T-helper 22 cell (primary cell): ENCODE results near the gene TXNDC11.

Experiments used
- DNase-seq: peaks from one replicate; pipeline ENCODE4 v3.0.0-alpha.2; 2020; ENCODE audit warnings: low read depth

The TXNDC11 gene

DNA sequence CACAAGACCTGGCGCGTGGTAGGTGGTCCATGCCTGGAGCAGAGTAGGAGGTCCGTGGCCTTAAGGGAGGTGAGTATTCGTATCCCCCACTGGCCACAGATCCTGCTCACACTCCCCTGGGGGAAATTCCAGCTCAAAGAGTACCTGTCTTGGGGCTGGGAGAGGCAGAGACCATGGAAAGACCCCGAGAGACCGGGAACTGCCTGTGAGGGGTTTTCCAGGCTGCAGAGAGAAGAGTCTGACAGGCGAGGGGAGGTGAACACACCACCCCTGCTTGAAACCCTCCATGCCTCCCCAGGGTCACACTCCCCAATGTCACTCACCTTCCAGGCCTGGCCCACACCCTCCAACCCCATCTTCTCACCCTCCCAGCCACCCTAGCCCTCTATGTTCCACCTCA, 87.0 kb downstream of the TXNDC11 start:
- no peak for DNase-seq

DNA sequence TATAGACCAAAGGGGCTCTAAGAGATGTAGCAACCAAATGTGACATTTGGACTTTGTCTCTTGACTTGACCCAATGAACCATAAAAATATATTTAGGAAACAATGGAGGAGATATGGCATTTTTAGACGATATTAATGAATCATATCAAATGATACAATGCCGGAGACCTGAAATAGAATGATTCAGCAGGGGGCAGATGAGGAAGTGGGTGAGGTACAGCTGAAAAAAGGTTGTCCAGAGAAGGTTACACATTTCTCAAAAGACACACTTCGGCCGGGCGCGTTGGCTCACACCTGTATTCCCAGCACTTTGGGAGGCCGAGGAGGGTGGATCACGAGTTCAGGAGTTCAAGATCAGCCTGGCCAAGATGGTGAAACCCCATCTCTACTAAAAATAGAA, 90.9 kb downstream of the TXNDC11 start:
- no peak for DNase-seq

DNA sequence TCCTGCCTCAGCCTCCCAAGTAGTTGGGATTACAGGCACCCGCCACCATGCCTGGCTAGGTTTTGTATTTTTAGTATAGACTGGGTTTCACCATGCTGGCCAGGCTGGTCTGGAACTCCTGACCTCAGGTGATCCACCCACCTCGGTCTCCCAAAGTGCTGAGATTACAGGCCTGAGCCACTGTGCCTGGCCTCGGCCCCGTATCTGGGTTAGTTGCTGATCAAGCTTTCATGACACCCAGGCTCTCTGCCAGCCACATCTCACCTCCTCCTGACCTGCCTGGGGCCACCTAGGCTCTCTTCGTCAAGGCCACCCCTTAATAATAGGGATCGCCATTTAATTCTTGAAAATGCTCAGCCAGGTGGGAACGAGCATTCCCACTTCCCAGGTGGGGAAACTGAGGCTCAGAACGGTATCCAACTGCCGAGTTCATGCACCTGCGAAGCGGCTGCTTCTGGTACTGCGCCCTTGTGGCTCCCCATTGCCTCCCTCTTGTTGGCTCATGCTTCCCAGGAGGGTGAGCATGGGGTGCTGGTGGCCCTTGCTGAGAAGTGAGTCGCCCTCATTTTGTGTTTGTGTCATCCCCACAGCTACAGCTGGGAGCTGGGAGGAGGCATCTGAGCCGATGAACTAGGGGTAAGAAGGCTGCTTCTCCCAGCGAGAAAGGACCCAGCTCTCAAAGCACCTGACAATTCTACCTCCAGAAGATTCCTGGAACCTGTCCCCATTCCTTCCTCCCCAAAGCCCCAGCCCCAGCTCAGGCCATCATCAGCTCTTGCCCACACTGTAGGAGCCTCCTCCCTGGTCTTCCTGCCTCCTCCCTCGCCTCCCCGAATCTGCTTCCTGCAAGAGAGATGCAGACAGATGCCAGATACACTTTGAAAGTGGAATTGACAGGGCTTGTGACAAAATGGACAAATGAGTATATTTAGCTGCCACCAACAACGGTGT, 91.7 kb downstream of the TXNDC11 start:
- DNase-seq: no peak

DNA sequence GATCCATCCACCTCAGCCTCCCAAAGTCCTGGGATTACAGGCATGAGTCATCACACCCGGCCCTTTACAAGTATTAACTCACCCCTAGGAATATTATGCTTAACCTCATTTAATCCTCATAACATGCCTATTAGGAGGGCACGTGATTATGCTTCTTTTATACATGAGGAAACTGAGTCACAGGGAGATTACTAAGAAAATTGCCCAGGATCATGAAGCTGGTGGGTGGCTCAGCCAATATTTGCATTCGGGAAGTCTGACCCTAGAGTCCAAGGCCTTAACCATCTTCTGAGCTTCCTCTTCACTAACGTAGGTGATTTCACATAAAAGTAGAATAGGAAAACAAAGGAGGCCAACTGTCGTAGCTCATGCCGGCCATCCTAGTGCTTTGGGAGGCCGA, 93.4 kb downstream of the TXNDC11 start:
- DNase-seq: no peak

DNA sequence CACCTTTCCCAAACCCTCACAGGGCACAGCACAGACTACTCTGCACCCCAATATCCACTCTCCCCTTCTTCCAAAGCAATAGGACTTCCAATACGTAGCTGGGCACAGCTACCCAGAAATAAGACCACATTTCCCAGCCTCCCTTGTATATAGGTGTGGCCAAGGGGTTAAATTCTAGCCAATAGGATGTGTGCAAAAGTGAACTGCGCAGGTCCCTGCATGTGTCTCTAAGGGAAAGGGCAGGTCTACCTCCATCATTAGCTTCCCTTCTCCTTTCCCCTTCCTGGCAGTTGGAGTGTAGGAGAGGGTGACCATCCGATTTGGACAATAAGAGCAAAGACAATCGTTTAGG, 99.9 kb downstream of the TXNDC11 start:
- DNase-seq: no peak

DNA sequence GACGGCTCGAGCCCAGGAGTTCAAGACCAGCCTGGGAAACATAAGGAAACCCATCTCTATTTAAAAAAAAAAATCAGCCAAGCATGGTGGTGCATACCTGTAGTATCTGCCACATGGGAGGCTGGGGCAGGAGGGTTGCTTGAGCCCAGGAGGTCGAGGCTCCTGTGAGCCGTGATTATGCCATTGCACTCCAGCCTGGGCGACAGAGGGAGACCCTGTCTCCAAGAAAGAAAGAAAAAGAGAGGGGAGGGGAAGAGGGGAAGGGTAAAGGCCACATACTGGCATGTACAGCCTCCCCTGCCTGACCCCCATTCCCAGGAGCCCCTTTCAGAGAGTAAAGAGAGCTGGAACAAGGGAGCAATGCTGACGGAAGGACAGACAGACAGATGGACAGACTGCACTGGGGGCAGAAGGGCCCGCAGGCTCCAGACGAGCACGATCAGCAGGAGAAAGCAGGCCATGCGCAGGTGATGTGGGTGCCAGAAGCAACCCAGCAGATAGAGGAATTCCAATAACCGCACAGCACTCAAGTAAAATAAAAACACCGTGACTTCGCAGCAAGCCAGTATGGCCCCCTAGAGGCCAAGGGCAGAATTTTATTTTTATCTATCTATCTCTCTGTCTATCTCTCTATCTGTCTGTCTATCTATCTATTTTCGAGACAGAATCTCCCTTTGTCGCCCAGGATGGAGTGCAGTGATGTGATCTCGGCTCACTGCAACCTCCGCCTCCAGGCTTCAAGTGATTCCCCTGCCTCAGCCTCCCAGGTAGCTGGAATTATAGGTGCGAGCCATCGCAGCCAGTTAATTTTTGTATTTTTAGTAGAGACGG, 101.5 kb downstream of the TXNDC11 start:
- no peak for DNase-seq

DNA sequence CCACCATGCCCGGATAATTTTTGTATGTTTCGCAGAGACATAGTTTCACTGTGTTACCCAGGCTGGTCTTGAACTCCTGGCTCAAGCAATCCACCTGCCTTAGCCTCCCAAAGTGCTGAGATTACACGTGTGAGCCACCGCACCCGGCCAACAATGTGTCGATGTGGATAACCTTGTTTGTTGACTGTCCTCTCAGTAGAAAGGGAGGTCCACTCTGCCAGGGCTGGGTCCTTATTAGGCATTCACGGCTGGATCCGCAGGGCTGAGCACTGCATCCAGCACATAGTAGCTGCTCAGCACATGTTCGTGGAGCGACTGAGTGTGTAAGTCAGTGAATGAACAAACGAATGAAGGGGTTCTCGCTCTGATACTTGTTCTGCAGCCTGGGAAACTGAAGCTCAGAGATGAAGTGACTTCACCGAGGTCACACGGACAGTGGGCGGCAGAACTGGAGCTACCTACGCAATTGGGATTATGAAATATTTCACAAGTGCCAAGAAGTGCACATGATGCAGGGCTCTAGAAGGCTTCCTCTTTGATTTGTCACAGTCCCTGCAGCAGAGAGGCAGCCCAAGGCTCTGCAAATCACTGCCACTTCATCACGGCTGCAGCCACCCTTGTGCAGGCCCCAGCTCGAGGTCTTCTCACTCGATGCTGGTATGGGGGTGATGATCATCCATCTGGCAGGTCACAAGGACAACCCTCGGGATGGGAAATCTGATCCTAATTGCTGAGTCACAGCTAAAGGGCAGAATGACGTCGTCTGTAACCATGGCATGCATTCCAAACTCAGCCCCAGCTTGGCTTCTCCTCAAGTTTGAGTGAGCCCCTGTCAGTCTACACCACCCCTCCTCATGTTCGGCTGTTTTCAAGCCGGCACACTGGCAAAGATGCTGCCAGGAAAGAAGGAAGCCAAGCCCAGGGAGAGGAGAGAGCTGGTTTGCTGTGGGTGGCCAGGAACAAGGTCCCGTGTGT, 102.4 kb downstream of the TXNDC11 start:
- no peak for DNase-seq

DNA sequence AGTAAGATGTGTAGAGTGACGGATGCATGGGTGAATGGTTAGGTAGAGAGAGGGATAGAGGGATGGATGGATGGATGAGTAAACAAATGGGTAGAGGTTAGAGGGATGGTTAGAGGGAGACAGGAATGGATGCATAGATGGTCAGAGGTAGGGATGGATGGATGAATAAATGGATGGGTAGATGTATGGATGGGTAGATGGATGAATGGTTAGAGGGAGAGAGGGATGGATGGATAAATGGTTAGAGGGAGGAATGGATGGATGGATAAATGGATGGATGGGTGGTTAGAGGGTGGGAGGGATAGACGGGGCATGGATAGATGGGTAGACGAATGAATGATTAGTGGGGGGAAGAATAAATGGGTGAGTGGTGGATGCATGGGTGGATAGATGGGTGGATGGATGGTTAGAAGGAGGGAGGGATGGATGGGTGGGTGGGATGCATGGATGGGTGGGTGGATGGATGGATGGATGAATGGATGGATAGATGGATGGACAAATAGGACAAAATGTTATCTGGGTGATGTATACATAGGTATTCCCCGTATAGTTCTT, 103.6 kb downstream of the TXNDC11 start:
- no peak for DNase-seq

DNA sequence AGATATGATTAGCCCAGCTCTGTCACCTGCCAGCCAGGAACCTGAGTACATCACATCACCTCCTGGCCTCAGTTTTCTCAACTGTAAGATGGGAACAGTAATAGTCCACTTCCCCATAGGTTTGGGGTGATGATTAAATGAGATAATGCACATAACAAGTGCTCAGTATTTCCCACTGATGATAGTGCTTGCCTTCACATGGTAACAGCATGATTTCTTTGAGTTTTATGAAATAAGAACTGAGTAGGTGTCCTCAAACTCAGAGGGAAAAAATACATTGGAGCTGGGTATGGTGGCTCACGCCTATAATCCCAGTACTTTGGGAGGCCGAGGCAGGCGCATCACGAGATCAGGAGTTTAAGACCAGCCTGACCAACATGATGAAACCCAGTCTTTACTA, 104.5 kb downstream of the TXNDC11 start:
- DNase-seq: no peak

DNA sequence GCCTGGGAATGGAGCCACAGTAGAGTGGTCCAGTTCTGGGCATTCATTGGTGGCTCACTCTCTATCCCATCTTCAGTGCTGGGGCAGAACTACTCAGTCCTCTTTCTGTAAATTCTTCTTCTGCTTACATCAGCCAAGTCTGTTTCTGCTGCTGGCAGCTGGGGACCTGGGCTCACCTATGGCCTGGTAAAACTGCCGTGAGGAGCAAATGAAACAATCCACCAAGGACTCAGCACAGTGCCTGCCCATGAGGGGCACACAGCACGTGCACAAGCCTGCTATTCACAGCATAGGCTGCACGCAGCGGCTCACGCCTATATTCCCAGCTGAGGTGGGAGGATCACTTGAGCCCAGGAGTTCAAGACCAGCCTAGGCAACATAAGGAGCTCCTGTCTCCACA, 105.3 kb downstream of the TXNDC11 start:
- no peak for DNase-seq

DNA sequence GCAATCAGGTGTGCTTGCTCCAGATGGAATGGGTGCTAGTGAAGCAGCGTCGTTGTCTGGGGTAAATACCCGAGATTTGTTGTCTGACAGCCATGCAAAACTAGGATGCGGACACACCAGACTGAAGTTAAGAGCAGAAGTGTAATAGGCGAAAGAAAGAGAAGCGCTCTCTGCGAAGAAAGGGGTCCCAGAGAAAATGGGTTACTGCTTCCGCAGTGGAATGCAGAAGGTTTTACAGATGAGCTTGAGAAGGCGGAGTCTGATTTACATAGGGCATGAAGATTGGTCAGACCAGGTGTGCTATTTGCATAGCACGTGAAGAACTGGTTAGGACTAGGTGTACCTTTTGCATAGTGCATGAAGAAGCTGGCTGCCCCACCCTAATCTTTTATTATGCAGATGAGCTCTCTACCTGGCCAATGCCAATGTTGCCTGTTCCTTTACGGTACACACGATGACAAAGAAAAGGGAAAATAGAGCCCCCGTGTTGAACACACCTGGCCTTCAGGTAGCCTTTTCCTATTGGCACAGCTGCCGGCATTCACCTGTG, 106.4 kb downstream of the TXNDC11 start:
- DNase-seq: no peak

DNA sequence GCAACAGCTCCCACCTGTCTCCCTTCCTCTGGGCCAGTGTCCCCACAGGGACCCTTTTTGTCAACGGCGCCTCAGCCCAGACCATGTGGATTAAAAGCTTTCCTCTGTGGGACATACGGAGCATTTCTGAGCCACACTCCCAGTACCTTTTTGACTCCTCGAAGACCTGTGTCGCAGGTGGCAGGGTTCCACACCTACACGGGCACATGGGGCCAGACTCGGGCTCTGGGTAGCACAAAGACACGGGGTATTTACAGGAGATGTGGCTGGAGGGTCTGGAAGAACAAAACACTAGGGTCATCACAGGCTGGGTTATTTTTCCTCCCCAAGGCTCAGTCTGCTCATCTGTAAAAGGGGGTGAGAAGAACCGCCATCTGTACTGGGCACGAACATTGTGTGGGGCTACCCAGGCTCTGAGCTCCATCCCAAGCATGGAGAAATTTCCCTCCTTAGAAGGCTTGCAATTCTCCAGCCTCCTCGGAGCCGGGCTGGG, 106.9 kb downstream of the TXNDC11 start:
- DNase-seq: no peak

DNA sequence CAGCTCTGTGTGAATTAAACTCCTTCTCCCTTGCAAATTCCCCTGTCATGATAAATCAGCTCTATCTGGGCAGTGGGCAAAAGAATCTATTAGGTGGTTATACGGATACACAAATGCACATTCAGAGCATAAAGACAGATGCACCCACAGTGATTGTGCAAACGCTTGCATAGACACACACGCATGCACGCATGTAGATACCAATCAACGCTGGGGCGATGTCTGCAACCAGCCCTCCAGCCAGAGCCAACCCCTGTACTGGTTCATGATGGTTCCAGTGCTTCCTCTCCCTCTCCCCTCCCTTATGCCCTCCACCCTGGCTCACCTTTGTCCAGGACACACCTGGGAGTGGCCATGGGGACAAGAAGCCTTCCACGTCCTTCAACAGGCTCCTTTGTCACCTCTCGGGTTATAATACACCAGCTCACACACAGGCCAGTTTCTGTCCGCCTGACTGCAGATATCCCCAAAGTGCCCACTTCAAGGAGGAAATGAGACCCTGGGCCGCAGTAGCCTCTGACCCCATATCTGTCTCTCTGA, 107.5 kb downstream of the TXNDC11 start:
- no peak for DNase-seq

DNA sequence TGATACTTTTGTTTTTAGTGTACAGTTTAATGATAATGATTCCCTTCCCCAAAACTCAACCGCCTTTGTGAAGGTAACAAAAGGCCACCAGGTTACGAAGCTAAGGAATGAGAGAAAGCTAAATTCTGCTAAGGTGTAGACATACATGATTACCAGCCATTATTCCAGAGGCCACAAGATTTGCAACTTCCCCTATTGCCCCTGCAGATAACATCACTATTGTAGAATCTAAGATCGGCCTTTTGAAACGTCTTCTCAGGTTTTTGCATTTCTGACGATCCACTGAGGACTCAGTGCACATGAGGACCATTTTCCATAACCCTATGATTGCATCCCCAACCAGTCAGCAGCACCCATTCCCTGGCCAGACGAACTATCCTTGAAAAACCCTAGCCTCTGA, 108.3 kb downstream of the TXNDC11 start:
- DNase-seq: no peak

DNA sequence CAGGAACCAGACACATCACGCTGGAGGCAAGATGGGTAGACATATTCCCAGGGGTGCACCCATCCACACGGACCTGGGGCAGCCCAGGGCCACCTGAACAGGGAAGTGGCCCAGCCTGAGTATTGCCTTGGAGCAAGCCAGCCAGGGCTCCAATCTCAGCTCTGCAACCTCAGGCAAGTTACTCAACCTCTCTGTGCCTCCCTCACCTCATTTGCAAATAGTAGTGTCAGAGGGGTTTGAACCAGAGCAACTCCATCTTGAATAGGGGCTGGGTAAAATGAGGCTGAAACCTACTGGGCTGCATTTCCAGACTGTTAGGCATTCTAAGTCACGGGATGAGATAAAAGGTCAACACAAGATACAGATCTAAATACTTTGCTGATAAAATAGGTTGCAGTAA, 109.5 kb downstream of the TXNDC11 start:
- DNase-seq: no peak

DNA sequence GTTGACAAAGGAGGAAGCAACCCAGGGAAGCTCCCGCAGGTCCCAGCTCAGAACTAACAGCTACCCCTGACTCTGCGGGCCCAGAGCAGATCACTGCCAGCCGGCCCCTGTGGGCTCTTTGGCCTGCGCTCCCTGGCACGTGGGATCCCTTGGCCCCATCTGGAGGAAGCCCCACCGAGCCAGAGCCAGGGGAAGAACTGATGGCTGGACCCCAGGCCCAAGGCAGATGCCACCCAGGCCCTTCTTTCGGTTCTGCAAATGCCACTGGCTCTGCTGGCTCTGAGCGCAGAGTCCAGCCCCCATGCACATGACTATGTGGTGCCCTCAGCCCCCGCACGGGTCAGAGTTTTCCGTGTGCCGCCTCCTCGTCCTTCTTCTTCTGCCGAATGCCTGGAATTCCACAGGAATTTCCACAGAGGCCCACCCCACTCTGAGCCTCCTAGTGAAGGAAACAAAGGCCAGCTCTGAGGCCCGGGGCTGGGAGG, 110.2 kb downstream of the TXNDC11 start:
- no peak for DNase-seq

DNA sequence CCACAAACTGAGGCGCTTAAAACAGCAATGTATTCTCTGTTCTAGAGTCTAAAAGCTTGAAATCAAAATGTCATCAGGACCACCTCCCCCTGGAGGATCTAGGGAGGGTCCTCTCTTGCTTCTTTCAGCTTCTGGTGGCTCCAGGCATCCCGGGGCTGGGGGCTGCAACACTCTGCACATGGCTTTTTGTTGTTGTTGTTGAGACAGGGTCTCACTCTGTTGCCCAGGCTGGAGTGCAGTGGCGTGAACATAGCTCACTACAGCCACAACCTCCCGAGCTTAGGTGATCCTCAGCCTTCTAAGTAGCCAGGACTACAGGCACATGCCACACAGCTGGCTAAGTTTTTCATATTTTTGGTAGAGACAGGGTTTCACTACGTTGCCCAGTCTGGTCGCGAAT, 111.4 kb downstream of the TXNDC11 start:
- DNase-seq: no peak

DNA sequence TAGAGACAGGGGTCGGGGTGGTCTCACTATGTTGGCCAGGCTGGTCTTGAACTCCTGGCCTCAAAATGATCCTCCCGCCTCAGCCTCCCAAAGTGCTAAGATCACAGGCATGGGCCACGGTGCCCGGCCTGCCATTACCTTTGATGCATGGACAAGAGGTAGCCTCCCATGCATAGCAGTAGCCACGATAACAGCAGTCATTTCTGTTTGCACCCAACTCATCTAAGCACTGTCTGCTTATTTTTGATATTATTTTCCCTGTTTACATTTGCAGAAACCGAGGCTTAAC, 111.9 kb downstream of the TXNDC11 start:
- no peak for DNase-seq

DNA sequence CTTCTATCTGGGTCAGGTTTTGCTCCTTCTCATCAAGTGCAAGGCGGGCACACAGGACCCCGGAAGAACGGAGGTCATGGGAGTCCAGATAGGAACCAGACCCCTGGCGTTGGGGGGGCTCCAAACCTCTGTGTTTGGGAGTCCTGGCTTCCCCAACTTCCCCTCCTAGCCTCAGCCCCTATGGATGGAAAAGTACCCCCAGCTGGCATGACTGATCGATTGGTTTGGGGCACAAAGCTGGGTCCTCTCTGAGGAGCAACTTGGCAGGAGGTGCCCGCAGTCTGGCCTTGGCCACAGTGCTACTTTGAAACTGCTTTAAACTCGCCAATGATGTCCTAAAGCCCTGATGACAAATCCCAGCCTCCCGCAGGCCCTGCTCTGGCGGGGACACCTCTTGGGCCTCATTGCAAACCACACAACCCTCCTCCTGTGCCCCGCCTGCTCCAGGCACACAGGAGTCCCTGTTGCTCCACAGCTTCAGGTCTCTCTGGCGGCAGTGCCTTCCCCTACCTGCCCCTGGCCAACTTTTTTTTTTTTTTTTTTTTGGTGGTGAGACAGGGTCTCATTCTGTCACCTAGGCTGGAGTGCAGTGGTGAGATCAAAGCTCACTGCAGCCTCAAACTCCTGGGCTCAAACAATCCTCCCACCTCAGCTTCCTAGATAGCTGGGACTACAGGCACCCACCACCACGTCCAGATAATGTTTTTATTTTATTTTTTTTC, 112.5 kb downstream of the TXNDC11 start:
- DNase-seq: no peak
